C4-2B (cell line): ENCODE results near the gene NAALADL1.

Source experiments
- H3K27ac ChIP-seq: fragments of 450-650 bp; 2 replicates; pipeline ENCODE4 v1.5.1; 2017
- ZFX ChIP-seq: fragments of 450-650 bp; IDR thresholded peaks from 2 replicates; pipeline ENCODE4 v1.6.1; 2017
- TF ChIP-seq, protein P1 (sequence below): fragments of 450-650 bp; conservative IDR thresholded peaks from 2 replicates; pipeline ENCODE4 v1.5.1; 2017; ENCODE audit warnings: mild to moderate bottlenecking

NAALADL1 gene

DNA sequence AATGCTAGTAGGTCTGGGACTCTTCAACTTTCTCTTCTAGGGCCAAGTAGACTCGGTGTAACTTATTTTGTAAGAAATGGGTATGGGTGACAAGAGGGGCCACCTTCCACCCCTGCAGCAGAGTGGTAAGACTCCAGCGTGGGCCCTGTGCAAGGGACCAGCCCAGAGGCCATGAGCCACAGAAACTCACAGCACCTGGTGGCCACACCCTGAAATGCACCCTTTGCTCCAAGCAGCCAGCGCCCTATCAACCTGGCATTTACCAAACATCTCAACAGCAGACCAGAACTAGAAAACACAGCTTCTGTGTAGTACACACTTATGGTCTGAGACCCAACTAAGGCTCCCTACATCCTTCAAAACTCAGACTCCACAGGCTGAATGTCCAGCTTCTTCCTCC is 19.8 kb upstream of the NAALADL1 start:
- TF ChIP-seq, protein P1, sequence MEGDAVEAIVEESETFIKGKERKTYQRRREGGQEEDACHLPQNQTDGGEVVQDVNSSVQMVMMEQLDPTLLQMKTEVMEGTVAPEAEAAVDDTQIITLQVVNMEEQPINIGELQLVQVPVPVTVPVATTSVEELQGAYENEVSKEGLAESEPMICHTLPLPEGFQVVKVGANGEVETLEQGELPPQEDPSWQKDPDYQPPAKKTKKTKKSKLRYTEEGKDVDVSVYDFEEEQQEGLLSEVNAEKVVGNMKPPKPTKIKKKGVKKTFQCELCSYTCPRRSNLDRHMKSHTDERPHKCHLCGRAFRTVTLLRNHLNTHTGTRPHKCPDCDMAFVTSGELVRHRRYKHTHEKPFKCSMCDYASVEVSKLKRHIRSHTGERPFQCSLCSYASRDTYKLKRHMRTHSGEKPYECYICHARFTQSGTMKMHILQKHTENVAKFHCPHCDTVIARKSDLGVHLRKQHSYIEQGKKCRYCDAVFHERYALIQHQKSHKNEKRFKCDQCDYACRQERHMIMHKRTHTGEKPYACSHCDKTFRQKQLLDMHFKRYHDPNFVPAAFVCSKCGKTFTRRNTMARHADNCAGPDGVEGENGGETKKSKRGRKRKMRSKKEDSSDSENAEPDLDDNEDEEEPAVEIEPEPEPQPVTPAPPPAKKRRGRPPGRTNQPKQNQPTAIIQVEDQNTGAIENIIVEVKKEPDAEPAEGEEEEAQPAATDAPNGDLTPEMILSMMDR: peak; percentile 78
- TF ChIP-seq ZFX: no peak
- no peak overlapping the region for H3K27ac ChIP-seq

DNA sequence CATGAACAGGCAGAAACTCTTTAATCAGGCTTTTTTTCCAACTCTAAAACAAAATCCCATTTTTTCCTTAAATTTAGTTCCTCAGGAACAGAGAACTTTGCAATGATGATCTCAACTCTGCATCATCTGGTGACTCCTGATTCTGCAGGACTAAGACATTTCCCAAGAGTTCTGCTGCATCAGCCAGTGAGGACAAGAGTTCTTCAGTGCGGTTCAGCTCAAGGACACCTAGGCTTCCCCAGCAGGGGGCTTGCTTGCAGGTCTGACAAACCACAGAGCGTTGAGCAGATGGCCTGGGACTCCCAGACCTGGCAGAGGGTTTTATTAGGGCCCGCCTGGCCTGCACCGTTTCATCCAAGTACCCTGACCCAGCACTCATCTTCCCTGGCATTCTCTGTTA is 19.1 kb upstream of the NAALADL1 start:
- TF ChIP-seq, protein P1: no peak
- no peak for TF ChIP-seq ZFX
- H3K27ac ChIP-seq: no peak overlapping the region

DNA sequence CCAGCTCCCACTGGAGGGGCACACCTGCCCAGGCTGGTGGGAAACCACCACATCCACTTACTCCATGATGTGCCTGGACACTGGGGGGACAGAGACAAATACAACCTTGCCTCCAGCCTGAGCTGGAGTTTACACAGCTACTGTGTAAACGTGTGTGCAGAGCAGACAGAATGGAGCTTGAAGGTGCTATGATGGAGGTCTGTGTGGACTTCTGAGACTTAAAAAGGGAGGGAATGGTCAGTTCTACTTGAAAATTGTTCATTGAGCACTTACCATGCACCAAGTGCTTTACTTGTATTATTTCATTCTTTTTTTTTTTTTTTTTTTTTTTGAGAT is 14.2 kb upstream of the NAALADL1 start:
- no peak overlapping the region for H3K27ac ChIP-seq
- TF ChIP-seq ZFX: no peak
- TF ChIP-seq, protein P1: no peak

DNA sequence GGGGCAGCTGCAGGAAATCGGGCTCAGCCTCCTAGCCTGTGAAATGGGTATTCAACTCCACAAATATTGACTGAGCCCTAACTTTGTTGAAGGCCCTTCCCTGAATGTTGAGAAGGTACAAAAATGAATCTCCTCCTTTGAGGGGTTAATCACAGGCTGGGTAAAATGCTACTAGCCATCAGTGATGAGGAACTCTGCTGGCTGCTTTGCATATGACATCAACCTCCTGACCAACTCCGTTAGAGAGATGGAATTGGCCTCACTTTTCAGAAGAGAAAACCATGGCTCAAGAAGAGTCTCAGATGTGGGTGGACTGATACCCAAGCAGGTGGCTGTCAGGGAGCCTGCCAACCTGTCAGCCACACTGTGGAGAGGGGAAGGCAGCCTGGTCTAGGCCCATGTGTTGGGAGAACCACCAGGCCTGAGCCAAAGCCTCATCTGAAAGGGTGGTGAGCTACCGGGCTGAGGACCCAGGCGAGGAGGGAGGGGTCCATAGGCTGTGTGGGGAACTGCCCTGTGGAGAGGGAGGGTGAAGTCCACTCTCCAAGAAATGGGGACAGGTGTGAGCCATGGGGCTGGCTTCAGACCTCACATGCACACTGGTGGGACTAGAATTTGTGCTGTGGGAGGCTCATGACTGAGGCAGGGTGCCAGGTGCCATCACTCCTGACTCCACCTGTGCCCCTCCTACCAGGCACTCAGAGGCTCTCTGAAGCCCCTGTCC is 13.7 kb upstream of the NAALADL1 start:
- no peak overlapping the region for H3K27ac ChIP-seq
- TF ChIP-seq ZFX: no peak

DNA sequence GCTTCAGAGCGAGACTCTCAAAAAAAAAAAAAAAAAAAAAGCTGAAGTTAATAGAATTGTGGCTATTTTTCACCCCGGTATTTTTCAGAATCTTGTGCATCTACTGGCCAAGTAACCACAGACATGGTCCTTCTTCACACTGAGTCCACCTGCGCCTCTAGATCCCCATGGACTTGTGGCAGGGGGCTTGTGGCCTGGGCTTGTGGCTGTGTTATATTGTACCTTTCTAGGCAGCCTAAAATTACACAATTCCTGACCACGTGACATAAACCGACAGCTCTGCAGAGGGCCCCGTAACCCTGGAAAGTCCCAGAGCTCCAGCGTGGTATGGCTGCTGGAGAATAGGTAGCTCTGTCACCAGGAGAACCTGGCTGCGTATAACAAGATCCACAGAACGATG is 10.9 kb upstream of the NAALADL1 start:
- no peak for TF ChIP-seq ZFX
- TF ChIP-seq, protein P1: no peak

GRCh38 chr11:65067446-65067845 is 9.1 kb upstream of the NAALADL1 start:
- no peak overlapping the region for H3K27ac ChIP-seq
- TF ChIP-seq, protein P1: no peak
- no peak for TF ChIP-seq ZFX

More for the DNA sequence above, 10.9 kb upstream of the NAALADL1 start:
- H3K27ac ChIP-seq: no peak overlapping the region

GRCh38 chr11:65066805-65067291 is 8.5 kb upstream of the NAALADL1 start:
- TF ChIP-seq, protein P1: no peak
- TF ChIP-seq ZFX: no peak
- no peak overlapping the region for H3K27ac ChIP-seq

DNA sequence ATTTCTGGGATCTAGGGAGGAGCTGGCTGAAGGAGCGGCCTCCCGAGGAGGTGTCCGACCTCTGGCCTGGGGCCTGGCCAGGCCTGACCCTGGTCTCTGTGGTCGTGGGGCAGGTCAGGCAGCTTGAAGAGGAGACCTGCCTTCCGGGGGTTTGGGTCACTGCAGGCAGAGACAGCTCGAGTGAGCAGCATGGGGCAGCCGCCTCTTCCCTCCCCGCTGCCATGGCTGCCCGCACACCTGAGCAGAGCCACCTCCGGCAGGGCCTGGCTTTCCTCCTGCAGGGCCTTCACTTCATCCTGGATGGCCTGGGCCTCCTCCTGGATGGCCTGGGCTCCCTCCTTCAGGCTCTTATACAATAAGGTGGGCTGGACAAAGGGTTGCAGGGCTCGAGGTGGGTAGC is 8.0 kb upstream of the NAALADL1 start:
- TF ChIP-seq, protein P1: no peak
- no peak for TF ChIP-seq ZFX
- no peak overlapping the region for H3K27ac ChIP-seq
